ENCODE measurements around the gene VDAC1.
"Not testable (repeated sequence)": the region's sequence is repeated elsewhere in the genome, so short reads cannot be mapped to it uniquely, and the experiment has no call there.

VDAC1 gene

DNA sequence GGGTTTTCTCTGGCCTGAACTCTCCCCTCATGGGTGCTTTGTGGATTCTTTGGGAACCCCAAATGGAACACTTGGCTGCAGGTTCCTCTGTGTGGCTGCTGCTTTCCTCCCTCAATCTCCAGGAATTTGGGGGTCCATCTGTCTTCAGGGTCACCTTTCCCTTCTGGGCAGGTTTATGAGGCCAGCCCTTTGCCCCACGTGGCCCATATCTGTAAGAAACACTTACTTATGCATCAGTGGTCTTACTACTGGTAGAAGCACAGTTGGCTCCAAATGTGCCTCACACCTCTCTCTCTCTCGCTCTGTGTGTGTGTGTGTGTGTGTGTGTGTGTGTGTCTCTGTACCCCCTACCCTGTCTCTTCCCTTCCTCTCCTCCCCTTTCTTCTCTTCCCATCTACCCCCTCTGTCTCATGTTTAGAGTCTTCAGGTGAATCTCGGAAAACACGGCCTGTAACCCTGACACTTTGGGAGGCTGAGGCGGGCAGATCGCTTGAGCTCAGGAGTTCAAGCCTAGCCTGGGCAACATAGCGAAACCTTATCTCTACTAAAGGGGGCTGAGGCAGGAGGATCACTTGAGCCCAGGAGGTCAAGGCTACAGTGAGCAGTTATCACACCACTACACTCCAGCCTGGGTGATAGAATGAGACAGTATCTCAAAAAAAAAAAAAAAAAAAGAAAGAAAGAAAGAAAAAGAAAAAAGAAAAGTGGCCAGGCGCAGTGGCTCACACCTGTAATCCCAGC lies 63.1 kb downstream of the VDAC1 start:
- no peak for DNase-seq (ENCODE audit: low spot score)

DNA sequence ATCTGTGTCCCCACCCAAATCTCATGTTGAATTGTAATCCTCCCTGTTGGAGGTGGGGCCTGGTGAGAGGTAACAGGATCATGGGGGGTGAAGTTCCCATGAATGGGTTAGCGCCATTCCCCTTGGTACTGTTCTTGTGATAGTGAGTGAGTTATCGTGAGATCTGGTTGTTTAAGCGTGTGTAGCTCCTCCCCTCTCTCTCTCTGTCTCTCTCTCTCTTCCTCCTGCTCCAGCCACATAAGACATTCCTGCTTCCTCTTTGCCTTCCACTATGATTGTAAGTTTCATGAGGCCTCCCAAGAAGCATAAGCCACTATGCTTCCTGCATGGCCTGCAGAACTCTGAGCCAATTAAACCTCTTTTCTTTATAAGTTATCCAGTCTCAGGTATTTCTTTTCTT lies 65.1 kb downstream of the VDAC1 start:
- DNase-seq (ENCODE audit: low spot score), result no peak

DNA sequence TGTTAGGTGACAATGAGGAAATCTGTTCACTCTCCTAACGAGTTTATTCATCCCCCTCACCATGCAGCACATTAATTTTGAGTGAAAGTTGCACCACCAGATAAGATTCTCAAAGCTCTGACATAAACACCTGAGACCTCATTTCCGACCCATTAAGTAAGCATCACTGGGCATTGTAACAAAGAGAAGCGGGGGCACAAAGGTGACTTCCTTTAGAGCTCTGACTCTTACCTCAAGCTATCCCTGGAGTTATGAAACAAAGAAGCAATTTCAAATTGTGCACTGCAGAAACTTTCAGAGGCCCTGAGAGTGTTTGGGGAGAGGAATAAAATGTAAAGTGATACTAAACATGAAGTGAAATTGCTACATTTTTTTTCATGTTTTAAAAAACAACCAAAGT lies 65.8 kb downstream of the VDAC1 start:
- no peak for DNase-seq (ENCODE audit: low spot score)

DNA sequence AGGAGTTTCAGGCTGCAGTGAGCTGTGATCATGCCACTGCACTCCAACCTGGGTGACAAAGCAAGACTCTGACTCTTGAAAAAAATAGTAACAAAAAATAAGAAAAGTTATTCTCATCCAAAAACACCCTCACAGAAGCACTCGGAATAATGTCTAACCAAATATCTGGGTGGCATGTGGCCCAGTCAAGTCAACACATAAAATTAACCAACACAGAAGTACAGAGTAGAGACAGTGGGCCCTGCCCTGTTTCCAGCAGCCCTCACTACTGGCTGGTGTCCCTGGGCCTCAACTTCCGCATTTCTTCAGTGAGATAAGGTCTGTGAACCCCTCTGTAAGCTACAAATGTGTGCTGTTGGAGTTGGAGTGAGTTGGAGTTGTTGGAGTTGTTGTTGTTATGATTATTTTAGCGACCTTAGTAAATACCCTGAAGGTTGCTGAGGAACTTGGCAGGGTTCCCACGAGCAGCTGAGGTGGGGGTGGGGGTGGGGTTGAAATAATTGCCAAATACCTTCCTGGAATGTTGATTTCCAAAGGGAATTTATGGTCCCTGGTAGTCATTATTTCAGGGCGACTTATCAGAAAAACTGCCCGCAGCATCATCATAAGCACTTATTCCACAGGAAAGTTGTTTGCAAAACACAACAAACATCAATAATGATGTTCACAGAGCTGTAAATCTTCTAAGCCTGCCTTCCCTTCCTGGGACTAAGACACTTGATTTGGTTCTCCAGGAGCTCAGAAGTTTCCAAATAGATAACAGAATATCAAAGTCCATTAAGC lies 66.5 kb downstream of the VDAC1 start:
- DNase-seq (ENCODE audit: low spot score), result no peak

DNA sequence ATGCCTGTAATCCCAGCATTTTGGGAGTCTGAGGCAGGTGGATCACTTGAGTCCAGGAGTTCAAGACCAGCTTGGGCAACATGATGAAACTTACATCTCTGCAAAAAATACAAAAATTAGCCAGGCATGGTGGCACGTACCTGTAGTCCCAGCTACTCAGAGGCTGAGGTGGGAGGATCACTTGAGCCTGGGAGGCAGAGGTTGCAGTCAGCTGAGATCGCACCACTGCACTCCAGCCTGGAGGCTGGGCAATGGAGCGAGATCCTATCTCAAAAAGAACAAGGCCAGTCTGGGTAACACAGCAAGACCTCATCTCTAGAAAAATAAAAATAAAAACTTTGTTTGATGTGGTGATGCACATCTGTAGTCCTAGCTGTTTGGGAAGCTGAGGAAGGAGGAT lies 67.1 kb downstream of the VDAC1 start:
- not testable (repeated sequence) for DNase-seq (ENCODE audit: low spot score)

DNA sequence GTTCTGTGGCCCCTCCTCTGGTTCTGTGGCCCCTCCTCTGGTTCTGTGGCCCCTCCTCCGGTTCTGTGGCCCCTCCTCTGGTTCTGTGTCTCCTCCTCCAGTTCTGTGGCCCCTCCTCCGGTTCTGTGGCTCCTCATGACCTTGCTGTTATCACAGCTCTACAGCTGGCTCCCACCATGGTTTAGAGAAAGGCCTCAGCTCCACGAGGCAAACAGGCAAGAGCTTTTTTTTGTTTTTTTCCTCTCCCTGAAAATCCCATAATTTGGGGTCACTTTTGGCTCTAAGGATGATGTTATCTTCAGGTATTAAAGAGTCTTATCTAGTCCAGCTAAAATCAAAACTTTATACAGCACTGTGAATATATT lies 68.1 kb downstream of the VDAC1 start:
- no peak for DNase-seq (ENCODE audit: low spot score)

DNA sequence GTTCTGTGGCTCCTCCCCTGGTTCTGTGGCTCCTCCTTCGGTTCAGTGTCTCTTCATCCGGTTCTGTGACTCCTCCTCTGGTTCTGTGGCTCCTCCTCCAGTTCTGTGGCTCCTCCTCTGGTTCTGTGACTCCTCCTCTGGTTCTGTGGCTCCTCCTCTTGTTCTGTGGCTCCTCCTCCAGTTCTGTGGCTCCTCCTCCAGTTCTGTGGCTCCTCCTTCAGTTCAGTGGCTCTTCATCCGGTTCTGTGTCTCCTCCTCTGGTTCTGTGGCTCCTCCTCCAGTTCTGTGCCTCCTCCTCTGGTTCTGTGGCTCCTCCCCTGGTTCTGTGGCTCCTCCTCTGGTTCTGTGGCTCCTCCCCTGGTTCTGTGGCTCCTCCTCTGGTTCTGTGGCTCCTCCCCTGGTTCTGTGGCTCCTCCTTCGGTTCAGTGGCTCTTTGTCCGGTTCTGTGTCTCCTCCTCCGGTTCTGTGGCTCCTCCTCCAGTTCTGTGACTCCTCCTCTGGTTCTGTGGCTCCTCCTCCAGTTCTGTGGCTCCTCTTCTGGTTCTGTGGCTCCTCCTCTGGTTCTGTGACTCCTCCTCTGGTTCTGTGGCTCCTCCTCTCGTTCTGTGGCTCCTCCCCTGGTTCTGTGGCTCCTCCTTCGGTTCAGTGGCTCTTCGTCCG lies 68.7 kb downstream of the VDAC1 start:
- not testable (repeated sequence) for DNase-seq (ENCODE audit: low spot score)

DNA sequence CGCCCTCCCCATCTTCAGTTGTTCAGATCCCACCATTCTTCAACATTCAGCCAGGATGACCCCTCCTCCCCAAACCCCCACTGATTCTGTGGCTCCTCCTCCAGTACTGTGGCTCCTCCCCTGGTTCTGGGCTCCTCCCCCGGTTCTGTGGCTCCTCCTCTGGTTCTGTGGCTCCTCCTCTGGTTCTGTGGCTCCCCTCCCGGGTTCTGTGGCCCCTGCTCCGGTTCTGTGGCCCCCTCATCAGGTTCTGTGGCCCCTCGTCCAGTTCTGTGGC lies 69.2 kb downstream of the VDAC1 start:
- DNase-seq (ENCODE audit: low spot score), result no peak

DNA sequence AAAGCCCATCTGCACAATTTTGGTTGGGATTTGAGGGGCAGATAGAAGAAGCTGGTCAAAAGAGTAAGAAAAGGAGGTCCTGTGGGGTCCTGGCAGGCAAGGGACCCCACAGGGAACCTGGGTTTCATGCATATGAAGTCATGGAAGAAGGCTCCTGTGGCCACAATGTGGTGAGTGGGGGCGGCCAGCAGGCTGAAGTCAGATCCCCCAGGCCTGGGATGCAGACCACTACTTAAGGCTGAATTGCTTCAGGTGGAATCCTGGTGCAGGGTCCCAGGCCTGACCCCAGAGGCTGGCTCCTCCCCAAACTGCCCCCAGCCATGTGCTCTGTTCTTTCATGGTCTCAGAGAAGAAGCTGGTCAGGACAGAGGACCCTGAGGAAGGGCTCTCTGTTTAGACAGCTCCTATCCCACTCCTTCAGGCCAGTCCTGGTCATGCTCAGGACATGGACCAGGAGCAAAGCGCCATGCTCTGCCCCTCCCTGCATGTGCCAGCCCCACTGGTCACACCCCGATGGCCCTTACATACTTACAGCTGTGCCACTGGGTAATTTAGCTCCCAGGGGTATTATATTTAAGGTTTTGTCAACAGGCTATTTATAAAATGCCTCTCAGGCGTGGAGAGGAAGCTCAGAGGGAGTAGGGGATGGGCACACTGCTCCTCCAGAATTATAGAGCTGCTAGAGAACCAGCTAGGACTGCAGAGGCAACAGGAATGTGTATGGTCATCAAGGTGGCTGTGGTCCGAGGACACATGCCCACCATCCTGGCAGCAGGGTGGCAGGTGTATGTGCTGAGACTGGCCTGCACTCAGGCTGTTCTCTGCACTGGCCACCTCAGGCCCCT lies 69.7 kb downstream of the VDAC1 start:
- DNase-seq (ENCODE audit: low spot score), result no peak

DNA sequence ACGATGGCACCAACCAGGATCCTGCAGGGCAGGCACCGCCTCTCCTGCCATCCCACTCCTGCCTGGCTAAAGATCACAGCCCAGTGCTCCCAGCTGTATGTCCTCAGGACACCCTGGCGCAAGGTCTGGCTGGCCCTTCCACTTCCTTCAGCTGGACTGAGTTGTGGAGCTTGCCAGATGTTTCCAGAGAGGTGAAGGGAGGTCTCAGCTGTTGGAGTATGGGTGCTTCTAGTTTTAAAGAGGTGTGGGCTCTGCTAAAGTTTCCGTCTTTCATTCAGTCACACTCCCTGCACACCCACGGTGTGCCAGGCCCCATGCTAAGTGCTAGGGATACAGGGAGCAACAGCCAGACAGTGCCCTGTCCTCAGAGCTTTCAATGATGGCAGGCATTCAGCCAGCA lies 70.5 kb downstream of the VDAC1 start:
- DNase-seq (ENCODE audit: low spot score), result no peak

DNA sequence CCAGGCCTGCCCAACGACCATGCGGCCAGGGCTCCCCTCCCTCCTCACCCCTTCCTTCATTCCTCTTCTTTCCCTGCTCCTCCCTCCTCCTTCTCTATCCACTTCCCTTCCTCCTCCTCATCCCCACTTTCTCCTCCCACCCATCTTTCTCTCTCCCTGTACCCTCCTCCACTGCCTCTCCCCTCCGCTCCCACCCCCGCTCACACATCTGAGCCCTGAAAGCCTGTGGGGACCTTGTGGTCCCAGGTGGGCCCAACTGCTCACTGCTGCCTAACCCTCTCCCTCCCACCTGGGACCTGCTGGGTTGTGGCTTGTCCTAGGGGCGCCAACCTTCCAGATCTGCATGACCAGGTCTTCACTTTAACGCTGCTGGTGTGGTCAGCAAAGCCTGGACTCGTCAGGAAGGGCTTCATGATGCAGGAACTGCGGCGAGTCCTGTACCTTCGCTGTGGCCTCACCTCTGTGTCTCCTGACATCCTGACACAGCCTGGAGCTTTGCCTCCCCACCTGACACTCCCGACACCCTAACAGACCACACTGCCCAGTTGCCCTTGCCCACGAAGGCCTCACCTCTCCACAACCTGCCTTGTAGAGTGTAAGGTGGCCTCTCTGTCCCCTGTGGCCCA lies 71.0 kb downstream of the VDAC1 start:
- DNase-seq (ENCODE audit: low spot score), result no peak

DNA sequence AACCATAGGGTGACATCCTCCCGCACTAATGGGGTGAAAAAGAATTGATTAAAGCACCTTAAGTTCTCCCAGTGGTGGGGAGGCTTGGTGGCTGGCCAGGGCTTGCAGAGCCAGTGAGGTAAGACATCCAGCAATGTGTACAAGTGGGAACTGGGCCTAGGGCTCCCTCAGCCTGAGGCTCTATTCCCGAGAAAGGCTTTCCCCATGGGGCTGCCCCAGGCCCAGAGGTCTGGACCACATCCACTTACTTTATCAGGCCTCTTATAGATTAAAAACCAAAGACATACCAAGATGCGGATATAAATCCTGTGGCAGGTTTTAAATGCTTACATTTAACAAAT lies 71.6 kb downstream of the VDAC1 start:
- DNase-seq (ENCODE audit: low spot score), result no peak

DNA sequence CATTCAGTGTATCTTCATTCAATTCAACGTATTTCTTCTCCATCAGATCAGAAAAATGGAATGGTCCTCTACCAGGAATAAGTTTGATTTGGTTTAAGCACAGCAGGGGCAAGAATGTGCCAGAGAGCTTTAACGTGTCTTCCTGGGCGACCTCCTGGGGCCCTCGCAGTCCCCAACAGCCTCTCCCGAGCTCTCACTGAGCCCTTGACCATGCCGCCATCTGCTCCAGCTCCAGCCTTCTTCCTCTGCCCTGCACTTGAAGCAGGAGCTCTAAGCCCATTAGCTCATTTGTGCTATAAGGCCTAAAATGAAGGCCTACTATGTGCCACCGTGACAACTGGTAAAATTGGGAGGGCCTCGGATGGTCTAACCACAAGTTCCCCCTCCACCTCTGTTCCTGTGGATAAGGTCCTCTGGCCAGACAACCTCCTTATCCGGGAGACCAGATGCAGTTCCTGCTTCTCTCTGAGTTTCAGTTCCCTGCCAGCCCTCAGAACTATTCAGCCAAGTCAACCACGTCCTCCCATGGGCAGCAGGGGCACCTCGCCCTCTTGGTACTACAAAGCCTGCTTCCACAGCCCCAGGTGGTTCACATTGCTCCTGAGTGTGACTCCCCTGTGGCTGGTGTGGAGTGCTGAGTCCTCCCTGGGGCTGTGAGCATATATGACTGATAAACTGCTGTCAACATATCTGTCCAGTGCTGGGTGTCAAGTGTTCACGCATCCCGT lies 72.2 kb downstream of the VDAC1 start:
- no peak for DNase-seq (ENCODE audit: low spot score)

DNA sequence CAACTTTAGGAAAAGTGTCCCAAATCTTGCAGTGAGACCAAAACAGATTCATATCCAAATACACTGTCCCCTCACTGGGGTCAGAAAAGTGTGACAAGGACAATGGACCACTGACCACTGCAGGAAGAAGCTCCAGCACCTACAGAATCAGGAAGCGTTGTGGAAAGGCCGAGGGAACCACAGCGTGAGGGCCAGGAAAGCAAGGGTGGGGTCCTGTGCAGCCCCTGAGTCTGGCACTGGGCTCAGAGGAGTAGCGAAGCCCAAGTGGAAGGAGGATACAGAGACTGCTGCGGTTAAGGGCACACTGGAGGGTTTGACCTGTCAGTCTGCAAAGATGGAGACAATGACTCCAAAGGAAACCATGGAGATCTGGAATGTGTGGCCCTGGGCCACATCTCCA lies 73.2 kb downstream of the VDAC1 start:
- DNase-seq (ENCODE audit: low spot score), result no peak

DNA sequence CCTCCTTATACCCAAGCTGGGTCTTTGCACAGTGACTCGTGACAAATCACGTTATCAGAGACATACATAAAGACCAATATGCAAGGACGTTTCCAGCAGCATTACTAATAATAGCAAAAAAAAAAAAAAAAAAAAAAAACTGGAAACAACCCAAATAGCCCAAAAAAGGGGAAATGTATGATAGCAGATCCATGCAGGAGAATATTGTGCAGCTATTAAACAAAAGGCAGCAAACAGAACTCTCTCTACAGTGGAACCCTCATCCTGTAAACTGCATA lies 74.0 kb downstream of the VDAC1 start:
- no peak for DNase-seq (ENCODE audit: low spot score)

DNA sequence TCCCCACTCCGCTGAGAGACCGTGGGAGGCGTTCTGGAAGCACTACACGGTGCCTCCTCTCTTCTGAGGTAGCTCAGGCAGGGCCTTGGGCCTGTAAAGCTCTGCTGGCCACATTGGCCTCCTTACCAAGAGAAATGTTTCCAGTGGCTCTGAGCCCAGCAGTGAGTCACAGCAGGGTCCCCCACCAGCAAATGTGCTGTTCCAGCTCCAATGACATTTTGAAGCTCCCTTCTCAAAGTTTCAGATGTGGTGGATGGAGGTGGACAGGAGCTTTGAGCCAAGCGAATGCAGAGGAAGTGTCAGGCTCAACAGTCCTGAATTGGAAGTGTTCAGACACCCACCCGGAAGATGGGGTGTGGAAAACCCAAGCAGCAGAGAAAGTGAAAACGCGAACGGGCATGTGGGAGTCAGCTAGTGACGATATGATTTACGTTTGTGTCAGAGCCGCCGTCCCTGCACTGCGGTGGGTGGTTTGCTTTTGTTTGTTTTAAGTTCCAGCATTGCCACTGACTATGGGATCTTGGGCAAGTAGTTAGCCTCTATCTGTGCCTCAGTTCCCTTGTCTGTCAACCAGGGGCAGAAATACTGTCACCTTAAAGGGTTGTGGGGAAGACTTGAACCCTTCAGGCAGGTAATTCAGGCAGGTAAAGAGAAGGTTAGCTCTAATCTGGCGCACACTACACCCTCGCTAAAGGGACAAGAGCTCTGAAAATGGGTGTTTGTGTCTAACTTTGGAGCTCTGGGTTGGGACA lies 74.5 kb downstream of the VDAC1 start:
- peak; percentile 57 for DNase-seq (ENCODE audit: low spot score)

DNA sequence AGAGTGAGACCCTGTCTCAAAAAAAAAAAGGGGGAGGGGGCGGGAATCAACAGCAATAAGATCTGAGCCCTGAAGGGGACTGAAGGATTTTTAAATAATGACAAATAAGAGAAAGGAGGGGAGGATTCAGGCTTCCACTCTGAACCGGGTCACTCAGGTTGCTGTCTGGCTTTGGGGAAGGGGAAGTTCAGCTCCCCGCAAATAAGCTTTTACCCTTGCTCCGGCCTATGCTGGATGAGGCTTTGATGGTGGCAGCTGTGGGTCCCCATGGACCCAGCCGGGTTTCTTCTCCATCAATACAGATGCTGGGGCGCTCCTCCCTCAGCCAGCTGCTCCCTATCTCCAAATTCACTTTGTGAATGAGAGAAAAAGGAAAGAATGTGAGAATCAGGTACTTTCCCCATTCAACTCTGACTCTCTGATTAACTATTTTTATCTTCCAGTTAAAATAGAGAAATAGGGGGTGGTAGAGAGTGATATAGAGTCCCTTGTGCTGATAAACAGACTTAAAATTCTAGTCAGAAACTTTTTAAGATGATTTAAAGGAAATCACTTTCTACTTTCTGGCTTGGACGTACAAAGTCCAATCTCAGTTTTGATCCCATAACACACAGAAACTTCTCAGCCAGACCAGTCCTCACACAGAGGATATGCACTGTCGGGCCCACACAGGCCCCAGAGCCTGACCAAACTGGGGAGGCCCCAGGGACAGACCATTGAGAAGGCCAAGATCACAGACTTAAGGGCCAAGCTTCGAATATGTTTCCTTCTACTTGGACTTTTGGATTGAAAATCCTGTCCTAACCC lies 76.0 kb downstream of the VDAC1 start:
- DNase-seq (ENCODE audit: low spot score), result no peak

DNA sequence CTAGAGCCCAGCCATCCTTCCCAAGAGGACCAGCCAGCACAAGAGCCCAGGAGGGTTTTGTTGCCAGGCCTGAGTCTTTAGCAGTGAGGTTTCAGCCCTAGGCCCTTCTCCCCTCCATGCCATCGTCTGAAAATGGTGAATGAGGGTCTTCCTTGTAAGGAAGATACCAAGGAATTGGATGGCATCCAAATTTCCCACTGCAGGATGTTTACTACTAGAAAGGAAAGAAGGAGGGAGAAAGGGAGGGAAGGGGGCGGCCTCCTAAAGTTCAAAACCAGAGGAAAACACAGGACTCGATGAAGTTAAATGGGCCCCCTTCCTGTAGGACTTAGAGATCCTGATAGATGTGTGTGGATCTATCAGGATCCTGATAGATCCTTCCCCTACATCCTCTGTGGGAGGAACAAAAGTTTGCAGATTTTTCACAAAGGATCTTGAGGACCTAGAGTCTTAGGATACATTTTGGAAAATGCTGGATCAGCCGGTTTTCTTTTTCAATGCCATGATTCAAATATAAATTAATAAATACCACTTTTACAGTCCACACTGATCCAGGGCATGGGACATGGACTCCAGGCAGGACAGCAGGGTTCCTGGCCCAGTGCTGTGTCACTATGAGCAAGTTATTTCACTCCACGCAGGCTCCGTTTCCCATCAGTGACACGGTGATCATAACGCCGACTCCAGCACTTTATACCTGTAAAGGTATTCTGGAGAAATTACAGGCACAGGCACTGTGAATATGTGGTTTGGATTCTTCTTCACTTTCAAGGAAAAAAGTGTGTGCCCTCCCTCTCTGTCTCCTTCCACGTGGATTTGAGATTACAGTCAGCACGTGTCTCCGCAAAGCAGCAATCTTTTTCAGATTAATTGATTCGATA lies 77.2 kb downstream of the VDAC1 start:
- DNase-seq (ENCODE audit: low spot score), result no peak

Data from activated CD4-positive, alpha-beta T cell treated with anti-CD3 and anti-CD28 coated beads, Interleukin-2, Interleukin-4, amounts not matched to agents 100 ng/mL and 50 ng/mL, durations not matched to agents 16 hours and 8 hours (primary cell).